Mucosa of descending colon (tissue), 3 donors: ENCODE results near the gene ZNF57. TPM values are rescaled to one million over a fixed set of nuclear protein-coding genes. Genes with fewer than 3 reads are reported as not detected.
"Not testable (repeated sequence)": the region's sequence is repeated elsewhere in the genome, so short reads cannot be mapped to it uniquely, and the experiment has no call there.

Experiments used
- ATAC-seq: fragments of 200-7000 bp; cut with Tn5 transposase; one replicate; pipeline ENCODE4 v1.9.1; 2020; ENCODE audit warnings: mild to moderate bottlenecking, moderate library complexity
- DNase-seq, 3 donors: peaks; one replicate each; pipeline ENCODE4 v3.0.0-alpha.2; 2020
- H3K36me3 ChIP-seq: fragments of 200-600 bp; one replicate; pipeline ENCODE4 v1.8.0; 2021; ENCODE audit warnings: low read depth, mild to moderate bottlenecking
- H3K4me1 ChIP-seq: fragments of 200-600 bp; one replicate; pipeline ENCODE4 v1.8.0; 2021; ENCODE audit warnings: low read depth, mild to moderate bottlenecking
- H3K4me3 ChIP-seq: fragments of 200-600 bp; one replicate; pipeline ENCODE4 v1.8.0; 2021; ENCODE audit warnings: mild to moderate bottlenecking
- H3K9me3 ChIP-seq: fragments of 200-600 bp; one replicate; pipeline ENCODE4 v1.8.0; 2021; ENCODE audit warnings: mild to moderate bottlenecking
- CTCF ChIP-seq: fragments of 200-600 bp; IDR thresholded peaks from one replicate; pipeline ENCODE4 v1.8.0; 2022; ENCODE audit warnings: antibody characterized with exemption, mild to moderate bottlenecking
- intact Hi-C, 2 donors: fragments of 100-400 bp; cut with DNase I in 1 of 2; cut with micrococcal nuclease in 1 of 2; formaldehyde crosslinking; loops; one replicate each; pipeline versions ENCODE4 v1.11.0 to v1.11.1; 2022; cut with DNase I, micrococcal nuclease
- total RNA-seq, 3 donors: library from RNA; stranded (reverse); fragmentation: NEBNext Ultra II Directional in 2 of 3; extraction: Animal tissue kit (Norgen Biotek cat#: 25700) in 2 of 3; gene quantifications; one replicate each; pipeline versions ENCODE4 v1.2.1 to v1.2.4, GENCODE V29; 2021 to 2023
- donor health status: DM: no; HTN: no; CAD: no; lungs with moderate emphysema.
- donor health status: DM: no; HTN: no; CAD: no.
- donor health status: DM: no; HTN: yes; CAD: no.

ZNF57 gene
- total RNA-seq, 3 donors from 2014 or later, result 8.9 to 19.1 (median 14.4) TPM

- no peak for DNase-seq
- no peak for ATAC-seq
- TF ChIP-seq CTCF, result no peak
- H3K36me3 ChIP-seq, result no peaks in the 10 kb centered on the region
- H3K9me3 ChIP-seq, result peaks cover 3% of the 10 kb centered on the region
- intact Hi-C loops, result loop anchor here in 1 of 2 donors (10.0 kb wide), 1 partner anchor 281 kb away; no protein-coding TSS in a partner anchor
- peaks cover 5% of the 10 kb centered on the region for H3K4me1 ChIP-seq
- no peak overlapping the region for H3K4me3 ChIP-seq
Observed at GRCh38 chr19:2883686-2884439, 16.9 kb upstream of the ZNF57 start.

GRCh38 chr19:2885736-2886135 is 15.0 kb upstream of the ZNF57 start:
- no peak for ATAC-seq
- H3K9me3 ChIP-seq, result no peaks in the 10 kb centered on the region
- DNase-seq, result no peak
- intact Hi-C loops, result loop anchor here in 1 of 2 donors (10.0 kb wide), 1 partner anchor 279 kb away; no protein-coding TSS in a partner anchor
- no peak overlapping the region for H3K4me3 ChIP-seq
- no peaks in the 10 kb centered on the region for H3K36me3 ChIP-seq
- TF ChIP-seq CTCF, result no peak
- H3K4me1 ChIP-seq, result peaks cover 5% of the 10 kb centered on the region

- intact Hi-C loops, result loop anchor here in 1 of 2 donors (10.0 kb wide), 1 partner anchor 277 kb away; no protein-coding TSS in a partner anchor
- ATAC-seq (peak; percentile 76), DNase-seq (peak in 1 of 3 donors; percentile 9)
- Histone ChIP-seq H3K9me3 (no peaks in the 10 kb centered on the region), H3K4me1 (peaks cover 5% of the 10 kb centered on the region), H3K4me3 (no peak overlapping the region), H3K36me3 (no peaks in the 10 kb centered on the region)
- peak; percentile 35 for TF ChIP-seq CTCF
Observed at GRCh38 chr19:2887391-2887914, 13.3 kb upstream of the ZNF57 start.

GRCh38 chr19:2888731-2889224 is 11.9 kb upstream of the ZNF57 start:
- DNase-seq, result peak; percentile 30 to 85 (median 54)
- intact Hi-C loops, result loop anchor here in 1 of 2 donors (10.0 kb wide), 1 partner anchor 276 kb away; no protein-coding TSS in a partner anchor
- ATAC-seq, result peak; percentile 90

GRCh38 chr19:2890531-2890930 is 10.2 kb upstream of the ZNF57 start:
- H3K4me3 ChIP-seq, H3K4me1 ChIP-seq, H3K9me3 ChIP-seq, ATAC-seq, H3K36me3 ChIP-seq, DNase-seq, intact Hi-C loops: not testable (repeated sequence)

More at GRCh38 chr19:2888731-2889224, 11.9 kb upstream of the ZNF57 start:
- no peaks in the 10 kb centered on the region for H3K9me3 ChIP-seq
- H3K36me3 ChIP-seq, result no peaks in the 10 kb centered on the region
- peaks cover 5% of the 10 kb centered on the region for H3K4me1 ChIP-seq
- TF ChIP-seq CTCF, result no peak
- H3K4me3 ChIP-seq, result no peak overlapping the region

- Histone ChIP-seq H3K4me3 (no peak overlapping the region), H3K4me1 (peaks cover 4% of the 10 kb centered on the region), H3K36me3 (peaks cover 4% of the 10 kb centered on the region), H3K9me3 (peaks cover 7% of the 10 kb centered on the region)
- ATAC-seq (no peak), DNase-seq (no peak)
- TF ChIP-seq CTCF, result no peak
- intact Hi-C loops, result no loop called here
Observed at GRCh38 chr19:2896694-2897093, 4.0 kb upstream of the ZNF57 start.
